H9 (cell line): ENCODE measurements around the gene STX8. TPM values are rescaled to one million over a fixed set of nuclear protein-coding genes. Genes with fewer than 3 reads are reported as not detected.

Experiments
- DNase-seq: peaks from one replicate; pipeline ENCODE4 v3.0.0-alpha.2; 2017
- H2AFZ ChIP-seq: one replicate; pipeline ENCODE4 v1.6.1; 2013; ENCODE audit warnings: mild to moderate bottlenecking, low read length, control low read depth, moderate library complexity
- H2AK5ac ChIP-seq: 2 replicates; pipeline ENCODE4 v1.6.1; 2013; ENCODE audit warnings: low read length, control low read depth, mixed read lengths; ENCODE audit not compliant: insufficient read length
- H2BK120ac ChIP-seq: one replicate; pipeline ENCODE4 v1.6.1; 2013; ENCODE audit warnings: low read depth, mild to moderate bottlenecking, low read length, control low read depth, inconsistent platforms; ENCODE audit not compliant: poor library complexity, severe bottlenecking
- H2BK12ac ChIP-seq: 2 replicates; pipeline ENCODE4 v1.6.1; 2013; ENCODE audit warnings: low read length, control low read depth, mixed read lengths, low read depth; ENCODE audit not compliant: insufficient read length
- H2BK15ac ChIP-seq: 2 replicates; pipeline ENCODE4 v1.6.1; 2013; ENCODE audit warnings: low read depth, low read length, control low read depth
- H2BK20ac ChIP-seq: one replicate; pipeline ENCODE4 v1.6.1; 2013; ENCODE audit warnings: low read depth, mild to moderate bottlenecking, low read length, control low read depth, inconsistent platforms; ENCODE audit not compliant: poor library complexity, severe bottlenecking
- H2BK5ac ChIP-seq: 2 replicates; pipeline ENCODE4 v1.6.1; 2013; ENCODE audit warnings: low read length, control low read depth, mixed read lengths; ENCODE audit not compliant: insufficient read length
- H3K14ac ChIP-seq: 2 replicates; pipeline ENCODE4 v1.6.1; 2013; ENCODE audit warnings: low read length, control low read depth; ENCODE audit not compliant: insufficient read depth
- H3K18ac ChIP-seq: 2 replicates; pipeline ENCODE4 v1.6.1; 2013; ENCODE audit warnings: low read depth, mild to moderate bottlenecking, mixed read lengths, low read length, control low read depth; ENCODE audit not compliant: insufficient read length
- H3K23ac ChIP-seq: 2 replicates; pipeline ENCODE4 v1.6.1; 2013; ENCODE audit warnings: low read length, control low read depth, mixed read lengths, low read depth; ENCODE audit not compliant: insufficient read length
- H3K23me2 ChIP-seq: 2 replicates; pipeline ENCODE4 v1.6.1; 2013; ENCODE audit warnings: low read depth, mild to moderate bottlenecking, mixed read lengths, low read length, control low read depth; ENCODE audit not compliant: insufficient read length, poor library complexity, severe bottlenecking
- H3K27ac ChIP-seq: 2 replicates; pipeline ENCODE4 v1.5.1; 2013; ENCODE audit warnings: low read length, control low read depth, mixed read lengths, low read depth; ENCODE audit not compliant: insufficient read length
- H3K27me3 ChIP-seq: 2 replicates; pipeline ENCODE4 v1.6.1; 2013; ENCODE audit warnings: low read length, control low read depth, inconsistent platforms; ENCODE audit not compliant: insufficient read depth
- H3K4ac ChIP-seq: 2 replicates; pipeline ENCODE4 v1.6.1; 2013; ENCODE audit warnings: low read depth, mild to moderate bottlenecking, control low read depth, inconsistent platforms, low read length, moderate library complexity
- H3K4me1 ChIP-seq: 2 replicates; pipeline ENCODE4 v1.6.1; 2013; ENCODE audit warnings: low read length, control low read depth, inconsistent platforms; ENCODE audit not compliant: insufficient read depth
- H3K4me2 ChIP-seq: 2 replicates; pipeline ENCODE4 v1.6.1; 2013; ENCODE audit warnings: low read length, control low read depth, mixed read lengths; ENCODE audit not compliant: insufficient read length, insufficient read depth
- H3K56ac ChIP-seq: 2 replicates; pipeline ENCODE4 v1.6.1; 2013; ENCODE audit warnings: low read depth, mild to moderate bottlenecking, mixed read lengths, low read length, control low read depth; ENCODE audit not compliant: insufficient read length
- H3K79me1 ChIP-seq: 2 replicates; pipeline ENCODE4 v1.6.1; 2013; ENCODE audit warnings: low read depth, mild to moderate bottlenecking, moderate library complexity, low read length, control low read depth, inconsistent platforms; ENCODE audit not compliant: insufficient read depth, poor library complexity, severe bottlenecking
- H3K79me2 ChIP-seq: 2 replicates; pipeline ENCODE4 v1.6.1; 2013; ENCODE audit warnings: low read length, control low read depth, inconsistent platforms; ENCODE audit not compliant: insufficient read depth
- H3K9ac ChIP-seq: 2 replicates; pipeline ENCODE4 v1.6.1; 2013; ENCODE audit warnings: low read length, control low read depth, mixed read lengths; ENCODE audit not compliant: insufficient read length; ENCODE audit errors: extremely low read depth
- H3K9me3 ChIP-seq: one replicate; pipeline ENCODE4 v1.6.1; 2013; ENCODE audit warnings: low read depth, low read length, inconsistent platforms; ENCODE audit not compliant: control insufficient read depth
- H3T11ph ChIP-seq: one replicate; pipeline ENCODE4 v1.6.1; 2013; ENCODE audit warnings: mild to moderate bottlenecking, low read length, control low read depth, inconsistent platforms
- H4K20me1 ChIP-seq: one replicate; pipeline ENCODE4 v1.6.1; 2013; ENCODE audit not compliant: control insufficient read depth, insufficient read length, insufficient read depth
- H4K5ac ChIP-seq: 2 replicates; pipeline ENCODE4 v1.6.1; 2013; ENCODE audit warnings: low read depth, mild to moderate bottlenecking, mixed read lengths, low read length, control low read depth; ENCODE audit not compliant: insufficient read length
- H4K8ac ChIP-seq: replicated peaks from 2 replicates; pipeline ENCODE4 v1.6.1; 2013; ENCODE audit warnings: low read length, control low read depth, mixed read lengths, low read depth; ENCODE audit not compliant: insufficient read length
- H4K91ac ChIP-seq: 2 replicates; pipeline ENCODE4 v1.6.1; 2013; ENCODE audit warnings: low read depth, mild to moderate bottlenecking, moderate library complexity, mixed read lengths, low read length, control low read depth; ENCODE audit not compliant: insufficient read length
- H3K27ac Mint-ChIP-seq, 3 experiments: 2 replicates in 2 of 3; 3 replicates in 1 of 3; pipeline ENCODE4 v1.8.0; 2020 to 2021; ENCODE audit warnings: mixed read lengths in 3 of 3, mild to moderate bottlenecking in 1 of 3, moderate library complexity in 1 of 3
- H3K27me3 Mint-ChIP-seq: 2 replicates; pipeline ENCODE4 v1.8.0; 2021; ENCODE audit warnings: low read depth, mild to moderate bottlenecking, moderate library complexity, mixed read lengths
- H3K36me3 Mint-ChIP-seq, 3 experiments: 2 replicates in 2 of 3; 3 replicates in 1 of 3; pipeline ENCODE4 v1.8.0; 2020 to 2021; ENCODE audit warnings: low read depth in 3 of 3, mixed read lengths in 3 of 3; ENCODE audit not compliant: insufficient read depth in 1 of 3
- H3K4me1 Mint-ChIP-seq, 2 experiments: 2 replicates each; pipeline ENCODE4 v1.8.0; 2020; ENCODE audit warnings: mixed read lengths in 2 of 2
- H3K4me3 Mint-ChIP-seq, 2 experiments: 2 replicates in 1 of 2; 3 replicates in 1 of 2; pipeline ENCODE4 v1.8.0; 2020 to 2021; ENCODE audit warnings: mild to moderate bottlenecking in 2 of 2, mixed read lengths in 2 of 2, moderate library complexity in 1 of 2
- H3K9me3 Mint-ChIP-seq, 2 experiments: 2 replicates in 1 of 2; 3 replicates in 1 of 2; pipeline ENCODE4 v1.8.0; 2020; ENCODE audit warnings: mild to moderate bottlenecking in 2 of 2, mixed read lengths in 2 of 2, moderate library complexity in 1 of 2
- CTCF ChIP-seq: fragments of 200-600 bp; sonication (generic); conservative IDR thresholded peaks from 3 replicates; pipeline ENCODE4 v1.8.0; 2021; ENCODE audit warnings: antibody characterized with exemption, mild to moderate bottlenecking
- WGBS: extraction: QIAGEN DNeasy Blood & Tissue Kit; methylation state at CpG from one replicate; pipeline ENCODE4 v1.1.7; 2013; ENCODE audit warnings: missing lambda C conversion rate, low lambda C conversion rate, mixed read lengths; ENCODE audit not compliant: insufficient read length; ENCODE audit errors: extremely low coverage; 5-methylcytosine and 5-hydroxymethylcytosine counted together
- total RNA-seq: library from RNA; stranded (reverse); gene quantifications from 2 replicates; pipeline ENCODE4 v1.2.1, GENCODE V29; 2021

The STX8 gene
- total RNA-seq, 1 experiment from 2014 or later: 55.1 TPM

GRCh38 chr17:9532715-9533114 lies 42.9 kb downstream of the STX8 start:
- no peak overlapping the region for H3K9ac ChIP-seq
- no peak overlapping the region for H3K23ac ChIP-seq
- no peaks in the 10 kb centered on the region for H3K9me3 ChIP-seq
- no peak overlapping the region for H4K8ac ChIP-seq
- H3K4ac ChIP-seq: no peak overlapping the region
- H3K56ac ChIP-seq: no peak overlapping the region
- H2BK120ac ChIP-seq: no peak overlapping the region
- no peaks in the 10 kb centered on the region for H3K79me1 ChIP-seq
- no peak overlapping the region for H4K5ac ChIP-seq
- H3K23me2 ChIP-seq: no peaks in the 10 kb centered on the region
- no peak for DNase-seq
- H2AFZ ChIP-seq: no peak overlapping the region
- H3K4me2 ChIP-seq: no peak overlapping the region
- H2BK12ac ChIP-seq: no peak overlapping the region
- H3K79me2 ChIP-seq: no peaks in the 10 kb centered on the region
- Mint-ChIP-seq H3K4me1 (peaks cover 22 to 24% of the 10 kb centered on the region in 2 experiments), H3K36me3 (peaks cover 0 to 4% (median 0%) of the 10 kb centered on the region in 3 experiments; a peak in 2 of 7 replicates), H3K27me3 (no peaks in the 10 kb centered on the region), H3K27ac (no peak overlapping the region), H3K4me3 (no peak overlapping the region), H3K9me3 (no peaks in the 10 kb centered on the region)
- no peak overlapping the region for H2BK20ac ChIP-seq
- H3K27ac ChIP-seq: no peak overlapping the region
- no peaks in the 10 kb centered on the region for H4K20me1 ChIP-seq
- H3T11ph ChIP-seq: no peak overlapping the region
- no peak for TF ChIP-seq CTCF
- no peak overlapping the region for H3K18ac ChIP-seq
- H2AK5ac ChIP-seq: no peak overlapping the region
- H4K91ac ChIP-seq: no peak overlapping the region
- H3K4me1 ChIP-seq: no peaks in the 10 kb centered on the region; the same call in 1 of the 2 replicates
- no peak overlapping the region for H2BK5ac ChIP-seq
- H2BK15ac ChIP-seq: no peak overlapping the region
- WGBS: no CpG with 5 or more reads among the region's 3 CpGs
- no peaks in the 10 kb centered on the region for H3K27me3 ChIP-seq
- no peak overlapping the region for H3K14ac ChIP-seq
